Left ventricle myocardium inferior (tissue), 1 donor: ENCODE results near the gene SLC23A2. TPM values are rescaled to one million over a fixed set of nuclear protein-coding genes. Genes with fewer than 3 reads are reported as not detected.
"Not testable (repeated sequence)": the region's sequence is repeated elsewhere in the genome, so short reads cannot be mapped to it uniquely, and the experiment has no call there.

Source experiments
- DNase-seq: peaks from one replicate; pipeline ENCODE4 v3.0.0-alpha.2; 2020
- H3K27ac ChIP-seq: fragments of 200-600 bp; replicated peaks from 2 replicates; pipeline ENCODE4 v1.8.0; 2021
- H3K27me3 ChIP-seq: fragments of 200-600 bp; 2 replicates; pipeline ENCODE4 v1.8.0; 2021; ENCODE audit warnings: low read depth
- H3K36me3 ChIP-seq: fragments of 200-600 bp; 2 replicates; pipeline ENCODE4 v1.8.0; 2021
- H3K4me1 ChIP-seq: fragments of 200-600 bp; 2 replicates; pipeline ENCODE4 v1.8.0; 2021
- H3K4me3 ChIP-seq: fragments of 200-600 bp; 2 replicates; pipeline ENCODE4 v1.8.0; 2021; ENCODE audit warnings: mild to moderate bottlenecking, moderate library complexity
- H3K9me3 ChIP-seq: fragments of 200-600 bp; replicated peaks from 2 replicates; pipeline ENCODE4 v1.8.0; 2021
- CTCF ChIP-seq: fragments of 200-600 bp; IDR thresholded peaks from 2 replicates; pipeline ENCODE4 v1.8.0; 2021; ENCODE audit warnings: antibody characterized with exemption, mild to moderate bottlenecking, borderline replicate concordance
- intact Hi-C: fragments of 100-400 bp; cut with micrococcal nuclease; formaldehyde crosslinking; loops from one replicate; pipeline ENCODE4 v1.11.0; 2022
- total RNA-seq: library from RNA; stranded (reverse); fragmentation: NEBNext Ultra II Directional; extraction: Animal tissue kit (Norgen Biotek cat#: 25700); gene quantifications from one replicate; pipeline ENCODE4 v1.2.1, GENCODE V29; 2021
- donor health status: DM: no; HTN: yes; CAD: no; lungs with severe emphysema.

SLC23A2 gene
- total RNA-seq, 1 donor from 2014 or later, result 6.3 TPM

- no peaks in the 10 kb centered on the region for H3K9me3 ChIP-seq
- DNase-seq, result no peak
- H3K4me1 ChIP-seq, result no peaks in the 10 kb centered on the region
- no peaks in the 10 kb centered on the region for H3K27me3 ChIP-seq
- no peak overlapping the region for H3K4me3 ChIP-seq
- intact Hi-C loops, result no loop called here
- H3K36me3 ChIP-seq, result no peaks in the 10 kb centered on the region
- H3K27ac ChIP-seq, result no peak overlapping the region
- TF ChIP-seq CTCF, result no peak
Observed at GRCh38 chr20:5020760-5021159, 19.4 kb upstream of the SLC23A2 start.

GRCh38 chr20:5013682-5014447, 12.6 kb upstream of the SLC23A2 start:
- Histone ChIP-seq H3K27me3 (no peaks in the 10 kb centered on the region), H3K36me3 (no peaks in the 10 kb centered on the region), H3K4me3 (no peak overlapping the region), H3K9me3 (no peaks in the 10 kb centered on the region), H3K27ac (no peak overlapping the region), H3K4me1 (no peaks in the 10 kb centered on the region)
- TF ChIP-seq CTCF, result no peak
- intact Hi-C loops, result no loop called here
- DNase-seq, result no peak

GRCh38 chr20:5008759-5009158, 7.4 kb upstream of the SLC23A2 start:
- no peaks in the 10 kb centered on the region for H3K27me3 ChIP-seq
- DNase-seq, result no peak

GRCh38 chr20:5005326-5005725, 4.0 kb upstream of the SLC23A2 start:
- DNase-seq, result no peak
- intact Hi-C loops, result no loop called here
- no peak overlapping the region for H3K4me3 ChIP-seq
- no peak for TF ChIP-seq CTCF
- no peaks in the 10 kb centered on the region for H3K27me3 ChIP-seq
- no peaks in the 10 kb centered on the region for H3K9me3 ChIP-seq
- no peaks in the 10 kb centered on the region for H3K36me3 ChIP-seq
- no peak overlapping the region for H3K27ac ChIP-seq
- H3K4me1 ChIP-seq, result peaks cover 12% of the 10 kb centered on the region

More at GRCh38 chr20:5008759-5009158, 7.4 kb upstream of the SLC23A2 start:
- Histone ChIP-seq H3K27ac (no peak overlapping the region), H3K36me3 (no peaks in the 10 kb centered on the region), H3K9me3 (no peaks in the 10 kb centered on the region), H3K4me3 (no peak overlapping the region), H3K4me1 (no peaks in the 10 kb centered on the region)
- intact Hi-C loops, result no loop called here
- TF ChIP-seq CTCF, result no peak

- H3K27me3 ChIP-seq, H3K27ac ChIP-seq, DNase-seq, H3K4me3 ChIP-seq, intact Hi-C loops, H3K36me3 ChIP-seq, H3K9me3 ChIP-seq: not testable (repeated sequence)
- H3K4me1 ChIP-seq, result peaks cover 17% of the 10 kb centered on the region
Observed at GRCh38 chr20:5004825-5005224, 3.5 kb upstream of the SLC23A2 start.

- Histone ChIP-seq H3K4me3 (no peak overlapping the region), H3K9me3 (no peaks in the 10 kb centered on the region), H3K36me3 (no peaks in the 10 kb centered on the region), H3K27me3 (no peaks in the 10 kb centered on the region), H3K4me1 (peaks cover 18% of the 10 kb centered on the region), H3K27ac (no peak overlapping the region)
- intact Hi-C loops, result no loop called here
- no peak for DNase-seq
- TF ChIP-seq CTCF, result no peak
Observed at GRCh38 chr20:5003626-5004025, 2.3 kb upstream of the SLC23A2 start.
